Measurements from ENCODE around the gene PARD3.

GRCh38 chr10:34520084-34520483 lies 295.0 kb downstream of the PARD3 start:
- no peak for TF ChIP-seq CTCF (IDR thresholded peaks at IDR 0.05; ENCODE audit: extremely low read depth in 1 of 2, insufficient read depth in 1 of 2, low read depth in 1 of 2, low read length in 2 of 2)
- TF ChIP-seq EZH2 (IDR thresholded peaks at IDR 0.05; ENCODE audit: borderline replicate concordance, low read depth, low read length, severe bottlenecking), result no peak
- TF ChIP-seq POLR2AphosphoS5 (IDR thresholded peaks at IDR 0.05; ENCODE audit: insufficient read depth, low read depth, low read length), result no peak
- no peak for TF ChIP-seq POLR2A (IDR thresholded peaks at IDR 0.05; ENCODE audit: low read depth, low read length)
- no peak for TF ChIP-seq MAX (IDR thresholded peaks at IDR 0.05; ENCODE audit: insufficient read depth, insufficient read length)
